GM12873 (cell line): ENCODE data around the gene CCNK.

Source experiments
- CTCF ChIP-seq: IDR thresholded peaks from 2 replicates; pipeline ENCODE4 v1.5.1; 2012; ENCODE audit warnings: low read depth, mild to moderate bottlenecking, moderate library complexity, low read length, control low read depth; ENCODE audit not compliant: insufficient read depth; ENCODE audit errors: missing control alignments

CCNK gene

DNA sequence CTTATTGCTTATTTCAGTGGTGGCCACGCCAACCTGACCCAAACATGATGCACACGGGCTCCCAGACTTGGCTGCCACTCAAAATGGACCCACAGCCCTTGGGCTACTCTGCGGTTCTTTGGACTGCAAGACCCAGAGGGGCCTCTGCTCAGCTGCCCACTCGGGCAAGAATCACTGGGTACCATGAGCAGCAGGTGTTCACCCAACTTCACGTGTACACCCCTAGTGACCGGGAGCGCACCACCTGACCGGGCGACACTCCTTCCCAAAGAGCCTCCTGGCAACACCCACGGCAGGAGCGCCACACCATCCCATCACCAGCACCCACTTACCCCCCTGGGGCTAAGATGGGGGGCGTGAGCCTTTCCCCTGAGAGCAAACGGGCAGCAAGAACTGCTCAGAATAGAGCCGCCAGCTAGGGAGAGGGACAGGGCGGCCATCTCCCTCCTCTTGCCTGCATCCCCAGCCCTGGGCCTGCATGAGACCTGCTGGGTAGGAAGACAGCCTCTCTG is 32.0 kb downstream of the CCNK start:
- TF ChIP-seq CTCF = no peak

DNA sequence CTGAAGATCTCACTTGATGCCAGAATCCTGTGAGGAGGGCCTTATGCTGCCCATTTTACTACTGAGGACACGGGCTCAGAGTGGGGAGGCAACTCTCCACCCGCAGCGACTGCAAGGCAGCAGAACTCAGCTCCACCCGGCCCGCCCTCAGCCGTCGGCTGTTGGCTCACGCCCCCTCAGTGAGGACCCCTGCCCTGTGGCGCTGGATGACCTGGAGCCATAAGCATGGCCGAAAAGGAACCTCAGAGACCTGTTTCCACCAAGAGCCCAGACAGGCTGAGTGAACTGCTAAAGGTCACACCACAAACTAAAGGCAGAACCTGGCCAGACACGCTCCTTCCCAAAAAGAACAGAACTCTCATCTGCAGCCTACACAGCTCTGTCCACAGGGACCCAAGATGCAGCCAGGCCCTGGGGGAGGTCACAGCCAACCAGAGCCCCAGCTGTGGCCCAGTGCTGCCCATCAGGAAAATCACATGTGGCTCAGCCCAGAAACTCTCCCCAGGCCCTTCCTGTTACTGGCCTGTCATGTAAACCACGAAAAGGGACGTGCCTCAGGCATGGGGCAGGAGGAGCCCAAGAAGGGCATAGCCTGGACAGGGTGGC is 32.8 kb downstream of the CCNK start:
- TF ChIP-seq CTCF = no peak

DNA sequence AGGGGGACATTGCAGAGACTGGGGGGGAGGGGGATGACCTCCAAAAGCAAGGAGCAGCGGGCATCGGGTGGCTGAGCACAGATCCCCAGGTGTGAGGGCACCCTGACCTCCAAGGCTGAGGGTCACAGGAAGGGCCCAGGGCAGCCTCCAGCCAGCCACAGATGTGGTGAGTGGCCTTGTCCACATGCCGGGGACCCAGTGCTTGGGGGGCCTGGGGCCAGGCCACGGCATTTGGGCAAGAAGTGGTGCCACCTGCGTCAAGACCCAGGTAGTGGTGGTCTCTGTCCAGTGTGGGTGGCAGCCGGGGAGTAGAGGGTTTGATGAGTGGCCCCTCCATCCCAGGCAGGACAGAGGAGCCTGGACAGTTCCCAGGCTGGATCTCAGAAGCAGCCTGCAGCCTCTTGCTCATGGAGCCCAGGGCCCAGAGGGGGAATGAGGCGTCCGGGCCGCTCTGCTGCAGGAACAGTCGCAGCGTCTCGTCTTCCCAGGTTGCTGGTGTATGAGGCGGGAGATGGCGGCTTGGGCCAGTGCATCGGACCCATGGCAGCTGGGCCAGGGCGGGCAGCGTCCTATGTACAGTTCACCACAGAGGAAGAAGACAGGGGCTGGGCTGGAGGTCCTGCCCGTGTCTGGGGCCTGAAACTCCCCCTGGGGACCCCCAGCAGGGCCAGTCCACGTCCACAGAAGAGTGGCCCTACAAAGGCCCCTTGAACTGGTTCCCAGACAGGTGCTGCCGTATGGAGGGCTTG is 33.5 kb downstream of the CCNK start:
- no peak for TF ChIP-seq CTCF

- no peak for TF ChIP-seq CTCF
Observed at GRCh38 chr14:99515301-99516155, 34.3 kb downstream of the CCNK start.

DNA sequence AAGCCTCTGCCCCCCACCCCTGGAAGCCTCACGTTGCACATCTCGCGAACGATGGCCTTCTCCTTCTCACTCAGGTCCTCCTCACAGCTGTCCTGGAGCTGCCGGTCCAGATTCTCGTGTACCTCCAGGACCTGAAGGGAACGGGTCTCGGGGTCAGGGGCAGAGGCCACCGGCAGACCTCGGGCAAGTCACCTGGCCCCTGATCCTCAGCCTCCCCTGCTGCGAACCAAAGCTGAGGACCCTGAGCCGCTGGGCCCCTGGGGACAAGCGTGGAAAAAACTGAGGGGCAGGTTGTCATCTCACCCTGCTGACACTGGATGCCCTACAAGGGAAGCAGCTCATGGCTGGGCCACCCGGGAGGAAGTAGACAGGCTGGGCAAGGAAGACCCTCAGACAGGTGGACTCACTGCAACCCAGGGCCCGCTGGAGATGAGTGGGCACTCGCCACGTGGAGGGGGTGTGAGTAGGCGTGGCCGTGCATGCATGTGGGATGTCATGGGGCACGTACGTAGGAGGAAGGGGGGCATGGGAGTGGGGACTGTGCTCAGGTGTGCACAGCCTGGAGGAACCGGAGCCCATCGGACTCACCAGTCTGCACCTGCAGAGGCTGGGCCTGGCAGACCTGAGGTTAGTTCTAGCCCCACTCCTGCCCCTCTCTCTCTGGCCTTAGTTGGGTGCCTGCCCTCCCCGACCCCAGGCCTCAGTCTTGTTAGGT is 35.1 kb downstream of the CCNK start:
- no peak for TF ChIP-seq CTCF

DNA sequence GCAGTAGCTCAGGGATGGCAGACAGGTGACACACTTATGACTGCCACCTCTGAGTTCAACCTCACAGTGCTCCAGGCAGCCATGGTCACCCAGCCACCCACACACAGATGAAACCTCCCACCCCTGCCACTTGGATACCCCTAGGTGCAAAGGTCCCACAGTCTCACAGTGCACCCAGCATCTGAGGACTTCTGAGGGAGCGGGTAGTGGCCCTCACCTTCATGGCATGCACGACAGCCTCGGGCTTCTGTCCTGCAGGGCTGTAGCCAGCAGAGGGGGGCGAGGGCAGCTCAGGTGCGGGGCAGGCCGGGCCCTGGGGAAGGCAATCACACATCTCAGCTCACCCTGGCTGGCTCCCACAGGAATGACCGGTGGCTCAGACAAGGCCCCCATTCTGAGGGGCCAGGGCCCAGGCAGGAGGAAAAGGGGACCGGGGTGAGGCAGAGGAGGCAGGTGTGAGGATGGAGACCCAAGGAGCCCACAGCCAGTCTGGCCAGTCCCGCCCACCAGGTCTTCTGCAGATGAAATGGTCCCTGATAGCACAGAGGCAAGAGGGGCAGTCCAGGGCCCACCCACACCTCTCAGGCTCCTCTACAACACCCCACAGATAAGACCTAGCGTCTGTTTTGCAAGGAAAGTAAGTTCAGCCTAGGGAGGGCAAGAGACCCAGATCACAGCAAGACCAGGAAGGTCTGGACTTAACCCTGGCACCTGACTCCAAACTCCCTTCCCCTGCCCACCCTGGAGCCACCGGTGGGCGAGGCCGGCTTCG is 35.8 kb downstream of the CCNK start:
- TF ChIP-seq CTCF = no peak
